Ascending aorta (tissue), 2 donors: ENCODE data around the gene PHLPP1. TPM values are rescaled to one million over a fixed set of nuclear protein-coding genes. Genes with fewer than 3 reads are reported as not detected.

Experiments
- DNase-seq, 2 donors: peaks; one replicate each; pipeline ENCODE4 v3.0.0-alpha.2; 2019; ENCODE audit warnings: low spot score in 2 of 2
- H3K27ac ChIP-seq, 2 donors: fragments of 200-600 bp; sonication (generic); one replicate each; pipeline ENCODE4 v1.5.1; 2016 to 2017; ENCODE audit warnings: mild to moderate bottlenecking in 1 of 2
- H3K27me3 ChIP-seq: fragments of 200-600 bp; sonication (generic); one replicate; pipeline ENCODE4 v1.5.1; 2017
- H3K36me3 ChIP-seq, 2 donors: fragments of 200-600 bp; sonication (generic); one replicate each; pipeline ENCODE4 v1.5.1; 2016
- H3K4me1 ChIP-seq, 2 donors: fragments of 200-600 bp; sonication (generic); one replicate each; pipeline ENCODE4 v1.5.1; 2016 to 2017; ENCODE audit warnings: mild to moderate bottlenecking in 1 of 2
- H3K4me3 ChIP-seq, 2 donors: fragments of 200-600 bp; sonication (generic); one replicate each; pipeline ENCODE4 v1.5.1; 2016 to 2017; ENCODE audit warnings: mild to moderate bottlenecking in 1 of 2
- H3K9me3 ChIP-seq, 2 donors: fragments of 200-600 bp; sonication (generic); one replicate each; pipeline ENCODE4 v1.5.1; 2016
- CTCF ChIP-seq, 3 experiments: fragments of 200-600 bp in 2 of 3; fragments of 450-650 bp in 1 of 3; sonication (generic) in 2 of 3; IDR thresholded peaks; one replicate each; pipeline ENCODE4 v1.5.1; 2016 to 2019; ENCODE audit warnings: antibody characterized with exemption in 3 of 3, mild to moderate bottlenecking in 1 of 3, moderate library complexity in 1 of 3
- intact Hi-C: fragments of 100-400 bp; cut with DNase I; formaldehyde crosslinking; loops from one replicate; pipeline ENCODE4 v1.15.1; 2023
- total RNA-seq: library from RNA; depleted of rRNA; stranded (reverse); fragments of >200 nt; gene quantifications from one replicate; pipeline ENCODE4 v1.1.0, GENCODE V29; 2016

Gene PHLPP1
- total RNA-seq, 1 donor from 2014 or later, result 9.8 TPM

- no peak for DNase-seq
- TF ChIP-seq CTCF (IDR thresholded peaks at IDR 0.05), result no peak
- no peak overlapping the region for H3K4me3 ChIP-seq
- H3K27me3 ChIP-seq, result no peaks in the 10 kb centered on the region
- H3K36me3 ChIP-seq, result no peaks in the 10 kb centered on the region
- intact Hi-C loops, result no loop called here
- no peaks in the 10 kb centered on the region for H3K4me1 ChIP-seq
- H3K9me3 ChIP-seq, result no peaks in the 10 kb centered on the region
- no peak overlapping the region for H3K27ac ChIP-seq
Observed at GRCh38 chr18:62919109-62919838, 203.9 kb downstream of the PHLPP1 start.

- Histone ChIP-seq H3K9me3 (no peaks in the 10 kb centered on the region), H3K36me3 (no peaks in the 10 kb centered on the region), H3K27me3 (no peaks in the 10 kb centered on the region), H3K27ac (no peak overlapping the region), H3K4me3 (no peak overlapping the region), H3K4me1 (no peaks in the 10 kb centered on the region)
- TF ChIP-seq CTCF (IDR thresholded peaks at IDR 0.05), result no peak
- intact Hi-C loops, result no loop called here
- no peak for DNase-seq
Observed at GRCh38 chr18:62925031-62925688, 209.8 kb downstream of the PHLPP1 start.

DNA sequence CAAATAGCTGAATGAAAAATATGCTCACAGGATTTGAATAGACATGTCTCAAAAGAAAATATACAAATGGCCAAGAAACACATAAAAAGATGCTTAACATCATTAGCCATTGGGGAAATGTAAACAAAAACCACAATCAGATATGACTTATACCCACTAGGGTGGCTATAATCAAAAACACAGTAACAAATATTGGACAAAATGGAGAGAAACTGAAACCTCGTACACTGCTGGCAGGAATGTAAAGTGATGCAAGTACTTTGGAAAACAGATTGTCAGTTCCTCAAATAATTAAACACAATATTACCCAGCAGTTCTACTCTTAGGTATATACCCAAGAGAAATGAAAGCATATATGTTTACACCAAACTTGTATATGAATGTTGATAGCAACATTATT lies 213.0 kb downstream of the PHLPP1 start:
- no peak for TF ChIP-seq CTCF (IDR thresholded peaks at IDR 0.05)
- Histone ChIP-seq H3K4me1 (no peaks in the 10 kb centered on the region), H3K9me3 (no peaks in the 10 kb centered on the region), H3K36me3 (no peaks in the 10 kb centered on the region), H3K27ac (no peak overlapping the region), H3K4me3 (no peak overlapping the region), H3K27me3 (no peaks in the 10 kb centered on the region)
- intact Hi-C loops, result no loop called here
- no peak for DNase-seq

GRCh38 chr18:62933261-62933887 lies 218.0 kb downstream of the PHLPP1 start:
- Histone ChIP-seq H3K4me1 (peaks cover 3 to 16% of the 10 kb centered on the region in 2 donors), H3K4me3 (no peak overlapping the region), H3K9me3 (no peaks in the 10 kb centered on the region), H3K36me3 (no peaks in the 10 kb centered on the region), H3K27ac (no peak overlapping the region), H3K27me3 (no peaks in the 10 kb centered on the region)
- no peak for DNase-seq
- intact Hi-C loops, result no loop called here
- no peak for TF ChIP-seq CTCF (IDR thresholded peaks at IDR 0.05)

- DNase-seq, result no peak
- peaks cover 6 to 30% of the 10 kb centered on the region in 2 donors for H3K4me1 ChIP-seq
- no peaks in the 10 kb centered on the region for H3K27me3 ChIP-seq
- no peak overlapping the region for H3K4me3 ChIP-seq
- no peaks in the 10 kb centered on the region for H3K9me3 ChIP-seq
- intact Hi-C loops, result loop anchor here (5.0 kb wide), 2 partner anchors 59 to 219 kb away; partner anchors contain the start of gene PHLPP1
- no peaks in the 10 kb centered on the region for H3K36me3 ChIP-seq
- TF ChIP-seq CTCF (IDR thresholded peaks at IDR 0.05), result no peak
- peak overlapping the region; percentile 21 to 29 for H3K27ac ChIP-seq
Observed at GRCh38 chr18:62935994-62936393, 220.7 kb downstream of the PHLPP1 start.
